OCI-LY7 (cell line): ENCODE results near the gene RFX7.

Experiments
- CTCF ChIP-seq: fragments of 200-600 bp; sonication (generic); conservative IDR thresholded peaks from 2 replicates; pipeline ENCODE4 v1.5.1; 2014; ENCODE audit warnings: mild to moderate bottlenecking, antibody characterized with exemption, low read length, moderate library complexity, mixed read lengths
- EZH2phosphoT487 ChIP-seq: fragments of 200-600 bp; sonication (generic); IDR thresholded peaks from 2 replicates; pipeline ENCODE4 v1.6.1; 2018; ENCODE audit warnings: low read depth, borderline replicate concordance, mild to moderate bottlenecking, mixed run types, antibody characterized with exemption, low read length, moderate library complexity, mixed read lengths

DNA sequence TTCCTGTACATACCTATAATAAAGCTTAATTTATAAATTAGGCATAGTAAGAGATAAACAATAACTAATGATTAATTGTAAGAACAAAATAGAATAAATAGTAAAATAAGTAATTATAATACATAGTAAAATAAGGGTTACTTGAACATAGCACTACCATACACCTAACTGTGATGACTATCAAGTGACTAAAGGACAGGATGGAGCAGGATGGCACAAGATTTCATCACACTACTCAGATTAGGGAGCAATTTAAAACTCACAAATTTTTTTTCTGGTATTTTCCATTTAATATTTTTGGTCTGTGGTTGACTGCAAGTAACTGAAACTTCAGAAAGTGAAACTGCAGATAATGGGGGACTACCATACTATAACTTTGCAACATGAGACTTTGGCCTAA lies 14.8 kb downstream of the RFX7 start:
- TF ChIP-seq CTCF (no peak), EZH2phosphoT487 (no peak)
